Measurements from ENCODE around the gene MED12. TPM values are rescaled to one million over a fixed set of nuclear protein-coding genes. Genes with fewer than 3 reads are reported as not detected.

MED12 gene
- total and polyA plus RNA-seq, 2 experiments from 2014 or later: 7.1 to 40.6 TPM

DNA sequence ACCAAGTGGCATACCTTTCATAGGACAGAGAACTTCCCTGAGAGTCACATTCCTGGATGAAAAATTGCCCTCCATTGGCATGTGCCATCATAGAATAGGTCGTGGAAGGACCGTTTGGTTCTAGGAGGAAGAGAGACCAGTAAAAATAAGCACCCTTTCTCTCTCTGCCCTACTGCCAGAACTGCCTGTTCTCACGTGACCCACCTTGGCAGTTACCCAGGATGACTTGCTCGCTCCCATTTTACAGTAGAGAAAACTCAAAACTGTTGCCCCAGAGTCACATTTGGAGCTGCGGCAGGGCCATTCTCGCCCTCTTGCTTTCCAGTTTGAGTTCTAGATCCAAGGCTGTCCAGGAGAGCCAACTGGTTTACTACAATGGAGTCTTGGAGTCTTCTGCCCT lies 25.1 kb downstream of the MED12 start (continued):
- TF ChIP-seq, protein P1, sequence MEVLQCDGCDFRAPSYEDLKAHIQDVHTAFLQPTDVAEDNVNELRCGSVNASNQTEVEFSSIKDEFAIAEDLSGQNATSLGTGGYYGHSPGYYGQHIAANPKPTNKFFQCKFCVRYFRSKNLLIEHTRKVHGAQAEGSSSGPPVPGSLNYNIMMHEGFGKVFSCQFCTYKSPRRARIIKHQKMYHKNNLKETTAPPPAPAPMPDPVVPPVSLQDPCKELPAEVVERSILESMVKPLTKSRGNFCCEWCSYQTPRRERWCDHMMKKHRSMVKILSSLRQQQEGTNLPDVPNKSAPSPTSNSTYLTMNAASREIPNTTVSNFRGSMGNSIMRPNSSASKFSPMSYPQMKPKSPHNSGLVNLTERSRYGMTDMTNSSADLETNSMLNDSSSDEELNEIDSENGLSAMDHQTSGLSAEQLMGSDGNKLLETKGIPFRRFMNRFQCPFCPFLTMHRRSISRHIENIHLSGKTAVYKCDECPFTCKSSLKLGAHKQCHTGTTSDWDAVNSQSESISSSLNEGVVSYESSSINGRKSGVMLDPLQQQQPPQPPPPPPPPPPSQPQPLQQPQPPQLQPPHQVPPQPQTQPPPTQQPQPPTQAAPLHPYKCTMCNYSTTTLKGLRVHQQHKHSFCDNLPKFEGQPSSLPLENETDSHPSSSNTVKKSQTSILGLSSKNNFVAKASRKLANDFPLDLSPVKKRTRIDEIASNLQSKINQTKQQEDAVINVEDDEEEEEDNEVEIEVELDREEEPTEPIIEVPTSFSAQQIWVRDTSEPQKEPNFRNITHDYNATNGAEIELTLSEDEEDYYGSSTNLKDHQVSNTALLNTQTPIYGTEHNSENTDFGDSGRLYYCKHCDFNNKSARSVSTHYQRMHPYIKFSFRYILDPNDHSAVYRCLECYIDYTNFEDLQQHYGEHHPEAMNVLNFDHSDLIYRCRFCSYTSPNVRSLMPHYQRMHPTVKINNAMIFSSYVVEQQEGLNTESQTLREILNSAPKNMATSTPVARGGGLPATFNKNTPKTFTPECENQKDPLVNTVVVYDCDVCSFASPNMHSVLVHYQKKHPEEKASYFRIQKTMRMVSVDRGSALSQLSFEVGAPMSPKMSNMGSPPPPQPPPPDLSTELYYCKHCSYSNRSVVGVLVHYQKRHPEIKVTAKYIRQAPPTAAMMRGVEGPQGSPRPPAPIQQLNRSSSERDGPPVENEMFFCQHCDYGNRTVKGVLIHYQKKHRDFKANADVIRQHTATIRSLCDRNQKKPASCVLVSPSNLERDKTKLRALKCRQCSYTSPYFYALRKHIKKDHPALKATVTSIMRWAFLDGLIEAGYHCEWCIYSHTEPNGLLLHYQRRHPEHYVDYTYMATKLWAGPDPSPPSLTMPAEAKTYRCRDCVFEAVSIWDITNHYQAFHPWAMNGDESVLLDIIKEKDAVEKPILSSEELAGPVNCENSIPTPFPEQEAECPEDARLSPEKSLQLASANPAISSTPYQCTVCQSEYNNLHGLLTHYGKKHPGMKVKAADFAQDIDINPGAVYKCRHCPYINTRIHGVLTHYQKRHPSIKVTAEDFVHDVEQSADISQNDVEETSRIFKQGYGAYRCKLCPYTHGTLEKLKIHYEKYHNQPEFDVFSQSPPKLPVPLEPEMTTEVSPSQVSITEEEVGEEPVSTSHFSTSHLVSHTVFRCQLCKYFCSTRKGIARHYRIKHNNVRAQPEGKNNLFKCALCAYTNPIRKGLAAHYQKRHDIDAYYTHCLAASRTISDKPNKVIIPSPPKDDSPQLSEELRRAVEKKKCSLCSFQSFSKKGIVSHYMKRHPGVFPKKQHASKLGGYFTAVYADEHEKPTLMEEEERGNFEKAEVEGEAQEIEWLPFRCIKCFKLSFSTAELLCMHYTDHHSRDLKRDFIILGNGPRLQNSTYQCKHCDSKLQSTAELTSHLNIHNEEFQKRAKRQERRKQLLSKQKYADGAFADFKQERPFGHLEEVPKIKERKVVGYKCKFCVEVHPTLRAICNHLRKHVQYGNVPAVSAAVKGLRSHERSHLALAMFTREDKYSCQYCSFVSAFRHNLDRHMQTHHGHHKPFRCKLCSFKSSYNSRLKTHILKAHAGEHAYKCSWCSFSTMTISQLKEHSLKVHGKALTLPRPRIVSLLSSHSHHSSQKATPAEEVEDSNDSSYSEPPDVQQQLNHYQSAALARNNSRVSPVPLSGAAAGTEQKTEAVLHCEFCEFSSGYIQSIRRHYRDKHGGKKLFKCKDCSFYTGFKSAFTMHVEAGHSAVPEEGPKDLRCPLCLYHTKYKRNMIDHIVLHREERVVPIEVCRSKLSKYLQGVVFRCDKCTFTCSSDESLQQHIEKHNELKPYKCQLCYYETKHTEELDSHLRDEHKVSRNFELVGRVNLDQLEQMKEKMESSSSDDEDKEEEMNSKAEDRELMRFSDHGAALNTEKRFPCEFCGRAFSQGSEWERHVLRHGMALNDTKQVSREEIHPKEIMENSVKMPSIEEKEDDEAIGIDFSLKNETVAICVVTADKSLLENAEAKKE (CRISPR knock-in tag; IDR thresholded peaks at IDR 0.05): no peak
- no peak for TF ChIP-seq NANOG (IDR thresholded peaks at IDR 0.05; ENCODE audit: borderline replicate concordance)

DNA sequence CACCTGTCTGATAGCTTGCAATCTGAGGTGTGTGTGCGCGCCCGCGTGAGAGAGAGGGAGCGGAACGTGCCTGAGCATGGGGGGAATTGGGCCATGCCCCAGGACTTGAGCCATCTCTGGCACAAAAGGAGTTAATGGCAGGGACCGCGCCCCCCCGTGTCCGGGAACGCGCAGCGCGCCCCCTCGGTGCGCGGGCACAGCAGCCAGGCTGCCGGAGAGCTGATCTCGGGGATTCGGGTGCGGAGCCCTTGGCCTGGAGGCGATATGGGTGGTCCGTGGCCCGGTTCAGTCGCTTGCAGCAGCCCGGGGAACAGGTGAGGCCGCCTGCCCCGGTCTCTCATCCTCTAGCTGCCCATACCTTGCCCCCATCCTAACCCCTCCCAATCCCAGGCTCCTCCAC lies 26.3 kb downstream of the MED12 start, which contains the start of gene NLGN3:
Gene NLGN3, plus strand, starts transcription at position 191 of the 400 bp plus-strand sequence. CDS start 2,909 bp downstream, outside the sequence.
- Mint-ChIP-seq H3K9me3 (no peaks in the 10 kb centered on the region), H3K27me3 (ENCODE audit: insufficient read depth, low read depth, poor library complexity) (peaks cover 4% of the 10 kb centered on the region), H3K4me1 (peaks cover 23% of the 10 kb centered on the region), H3K4me3 (peak within 1 kb of the TSS; percentile 71), H3K36me3 (ENCODE audit: low read depth) (peaks cover 13% of the 10 kb centered on the region; the same call in 2 of the 3 replicates), H3K27ac (no peak within 1 kb of the TSS)
- H3K27ac ChIP-seq (ENCODE audit: low read depth): no peak within 1 kb of the TSS
- H3K9me2 ChIP-seq (ENCODE audit: insufficient read depth): no peaks in the 10 kb centered on the region
- no peaks in the 10 kb centered on the region for H3K27me3 ChIP-seq (ENCODE audit: insufficient read depth)
- no peaks in the 10 kb centered on the region for H3K36me3 ChIP-seq (ENCODE audit: insufficient read depth)
- H3K4me3 ChIP-seq: peak within 1 kb of the TSS; percentile 76
- H4K20me1 ChIP-seq (replicated peaks; ENCODE audit: insufficient read depth): no peaks in the 10 kb centered on the region
- peak within 1 kb of the TSS; percentile 87 for H3K4me2 ChIP-seq
- H3K4me1 ChIP-seq (ENCODE audit: insufficient read depth): peaks cover 8% of the 10 kb centered on the region; the same call in 1 of the 2 replicates
- DNase-seq (ENCODE audit: low spot score): peak; percentile 59
- H3K79me2 ChIP-seq (replicated peaks; ENCODE audit: insufficient read depth): no peaks in the 10 kb centered on the region
- H3F3A ChIP-seq (replicated peaks; ENCODE audit: low read depth): no peaks in the 10 kb centered on the region
- no peak within 1 kb of the TSS for H2AFZ ChIP-seq
- peak; percentile 56 for ATAC-seq
- TF ChIP-seq ZNF331 (CRISPR knock-in tag; IDR thresholded peaks at IDR 0.05; ENCODE audit: low read depth): no peak
- TF ChIP-seq POLR2AphosphoS5 (IDR thresholded peaks at IDR 0.05; ENCODE audit: low read depth): 0 out of 2 replicates have a peak, but pooled peaks have one; percentile 10

All from GM23338 (cell line).